ENCODE data around the gene IFT122. TPM values are rescaled to one million over a fixed set of nuclear protein-coding genes. Genes with fewer than 3 reads are reported as not detected.

The IFT122 gene
- total and polyA plus RNA-seq, 3 experiments from 2014 or later, result 4.3 to 16.5 (median 16.4) TPM

GRCh38 chr3:129503471-129504291 is 63.7 kb downstream of the IFT122 start:
- POLR2A ChIA-PET, result no interaction called here
- H3K4me1 Mint-ChIP-seq, result no peaks in the 10 kb centered on the region
- no peaks in the 10 kb centered on the region for H3K27me3 ChIP-seq (ENCODE audit: insufficient read depth, low read length, poor library complexity, severe bottlenecking)
- no peaks in the 10 kb centered on the region for H3K9me3 ChIP-seq (ENCODE audit: low read length)
- no peak overlapping the region for H3K4me3 ChIP-seq (ENCODE audit: low read length)
- H3K9me3 Mint-ChIP-seq, result no peaks in the 10 kb centered on the region
- no peaks in the 10 kb centered on the region for H3K4me1 ChIP-seq (ENCODE audit: insufficient read depth, low read length)
- H3K36me3 ChIP-seq (ENCODE audit: insufficient read depth, low read length), result no peaks in the 10 kb centered on the region
- H3K4me3 Mint-ChIP-seq, result no peak overlapping the region
- peak overlapping the region in 3 of 8 donors; percentile 34 to 64 (median 40) for H3K27ac Mint-ChIP-seq
- CTCF ChIA-PET, result no interaction called here
- peak in 1 of 5 donors; percentile 17 for DNase-seq
- no peak overlapping the region for H3K27ac ChIP-seq (ENCODE audit: low read depth, low read length)
- peaks cover 0 to 30% (median 9%) of the 10 kb centered on the region in 3 donors for H3K36me3 Mint-ChIP-seq
- H3K27me3 Mint-ChIP-seq, result no peaks in the 10 kb centered on the region

GRCh38 chr3:129504471-129505100 is 64.6 kb downstream of the IFT122 start:
- POLR2A ChIA-PET, result no interaction called here
- Histone ChIP-seq H3K27ac (ENCODE audit: low read depth, low read length) (no peak overlapping the region), H3K36me3 (ENCODE audit: insufficient read depth, low read length) (no peaks in the 10 kb centered on the region), H3K4me3 (ENCODE audit: low read length) (no peak overlapping the region), H3K9me3 (ENCODE audit: low read length) (no peaks in the 10 kb centered on the region), H3K27me3 (ENCODE audit: insufficient read depth, low read length, poor library complexity, severe bottlenecking) (no peaks in the 10 kb centered on the region), H3K4me1 (ENCODE audit: insufficient read depth, low read length) (no peaks in the 10 kb centered on the region)
- H3K27me3 Mint-ChIP-seq, result no peaks in the 10 kb centered on the region
- no peaks in the 10 kb centered on the region for H3K4me1 Mint-ChIP-seq
- no peaks in the 10 kb centered on the region for H3K9me3 Mint-ChIP-seq
- H3K27ac Mint-ChIP-seq, result peak overlapping the region in 4 of 8 donors; percentile 40 to 54 (median 51)
- peaks cover 0 to 32% (median 9%) of the 10 kb centered on the region in 3 donors for H3K36me3 Mint-ChIP-seq
- H3K4me3 Mint-ChIP-seq, result no peak overlapping the region
- CTCF ChIA-PET, result no interaction called here
- peak in 1 of 5 donors; percentile 1 for DNase-seq

- H3K27ac Mint-ChIP-seq, result no peak overlapping the region
- H3K9me3 ChIP-seq (ENCODE audit: low read length), result no peaks in the 10 kb centered on the region
- POLR2A ChIA-PET, result no interaction called here
- no peaks in the 10 kb centered on the region for H3K27me3 Mint-ChIP-seq
- H3K4me1 Mint-ChIP-seq, result no peaks in the 10 kb centered on the region
- H3K36me3 Mint-ChIP-seq, result peaks cover 0 to 27% (median 9%) of the 10 kb centered on the region in 3 donors
- no peaks in the 10 kb centered on the region for H3K9me3 Mint-ChIP-seq
- no peak overlapping the region for H3K4me3 Mint-ChIP-seq
- no peaks in the 10 kb centered on the region for H3K27me3 ChIP-seq (ENCODE audit: insufficient read depth, low read length, poor library complexity, severe bottlenecking)
- DNase-seq, result peak in 1 of 5 donors; percentile 3
- H3K36me3 ChIP-seq (ENCODE audit: insufficient read depth, low read length), result no peaks in the 10 kb centered on the region
- no peaks in the 10 kb centered on the region for H3K4me1 ChIP-seq (ENCODE audit: insufficient read depth, low read length)
- no peak overlapping the region for H3K27ac ChIP-seq (ENCODE audit: low read depth, low read length)
- CTCF ChIA-PET, result no interaction called here
- H3K4me3 ChIP-seq (ENCODE audit: low read length), result no peak overlapping the region
Observed at GRCh38 chr3:129505341-129505740, 65.3 kb downstream of the IFT122 start.

GRCh38 chr3:129506231-129506742 is 66.3 kb downstream of the IFT122 start:
- Mint-ChIP-seq H3K4me1 (peaks cover 7 to 9% (median 8%) of the 10 kb centered on the region in 3 donors), H3K27ac (no peak overlapping the region), H3K4me3 (no peak overlapping the region), H3K9me3 (no peaks in the 10 kb centered on the region), H3K36me3 (peaks cover 0 to 25% (median 7%) of the 10 kb centered on the region in 3 donors), H3K27me3 (no peaks in the 10 kb centered on the region)
- no peaks in the 10 kb centered on the region for H3K9me3 ChIP-seq (ENCODE audit: low read length)
- no peak overlapping the region for H3K4me3 ChIP-seq (ENCODE audit: low read length)
- ChIA-PET POLR2A (no interaction called here), CTCF (no interaction called here)
- no peaks in the 10 kb centered on the region for H3K36me3 ChIP-seq (ENCODE audit: insufficient read depth, low read length)
- DNase-seq, result peak in 1 of 5 donors; percentile 19
- no peaks in the 10 kb centered on the region for H3K4me1 ChIP-seq (ENCODE audit: insufficient read depth, low read length)
- H3K27ac ChIP-seq (ENCODE audit: low read depth, low read length), result no peak overlapping the region
- H3K27me3 ChIP-seq (ENCODE audit: insufficient read depth, low read length, poor library complexity, severe bottlenecking), result no peaks in the 10 kb centered on the region

GRCh38 chr3:129507181-129507831 is 67.3 kb downstream of the IFT122 start:
- peak overlapping the region in 2 of 8 donors; percentile 23 to 33 for H3K27ac Mint-ChIP-seq
- no peak overlapping the region for H3K4me3 Mint-ChIP-seq

GRCh38 chr3:129512595-129512994 is 72.6 kb downstream of the IFT122 start:
- no peak overlapping the region for H3K4me3 Mint-ChIP-seq
- CTCF ChIA-PET, result interaction anchor here (1.2 kb wide), 1 partner anchor 23 kb away, joined by 3 read pairs; no protein-coding TSS in a partner anchor
- Histone ChIP-seq H3K4me1 (ENCODE audit: insufficient read depth, low read length) (no peaks in the 10 kb centered on the region), H3K36me3 (ENCODE audit: insufficient read depth, low read length) (no peaks in the 10 kb centered on the region), H3K27ac (ENCODE audit: low read depth, low read length) (no peak overlapping the region), H3K27me3 (ENCODE audit: insufficient read depth, low read length, poor library complexity, severe bottlenecking) (no peaks in the 10 kb centered on the region), H3K4me3 (ENCODE audit: low read length) (no peak overlapping the region), H3K9me3 (ENCODE audit: low read length) (no peaks in the 10 kb centered on the region)
- POLR2A ChIA-PET, result no interaction called here
- peaks cover 13 to 22% (median 16%) of the 10 kb centered on the region in 3 donors for H3K4me1 Mint-ChIP-seq
- H3K9me3 Mint-ChIP-seq, result no peaks in the 10 kb centered on the region
- no peaks in the 10 kb centered on the region for H3K27me3 Mint-ChIP-seq
- H3K27ac Mint-ChIP-seq, result peak overlapping the region in 5 of 8 donors; percentile 1 to 86 (median 67)
- H3K36me3 Mint-ChIP-seq, result peaks cover 0 to 14% (median 4%) of the 10 kb centered on the region in 3 donors
- no peak for DNase-seq

More at GRCh38 chr3:129507181-129507831, 67.3 kb downstream of the IFT122 start:
- H3K9me3 ChIP-seq (ENCODE audit: low read length), result no peaks in the 10 kb centered on the region
- Mint-ChIP-seq H3K36me3 (peaks cover 0 to 30% (median 7%) of the 10 kb centered on the region in 3 donors), H3K4me1 (peaks cover 13 to 17% (median 16%) of the 10 kb centered on the region in 3 donors), H3K27me3 (no peaks in the 10 kb centered on the region), H3K9me3 (no peaks in the 10 kb centered on the region)
- H3K27ac ChIP-seq (ENCODE audit: low read depth, low read length), result no peak overlapping the region
- peak in 1 of 5 donors; percentile 16 for DNase-seq
- CTCF ChIA-PET, result no interaction called here
- POLR2A ChIA-PET, result interaction anchor here (0.5 kb wide), 1 partner anchor 708 kb away, joined by 3 read pairs; no protein-coding TSS in a partner anchor
- no peaks in the 10 kb centered on the region for H3K4me1 ChIP-seq (ENCODE audit: insufficient read depth, low read length)
- no peaks in the 10 kb centered on the region for H3K36me3 ChIP-seq (ENCODE audit: insufficient read depth, low read length)
- H3K4me3 ChIP-seq (ENCODE audit: low read length), result no peak overlapping the region
- H3K27me3 ChIP-seq (ENCODE audit: insufficient read depth, low read length, poor library complexity, severe bottlenecking), result no peaks in the 10 kb centered on the region

- Histone ChIP-seq H3K36me3 (ENCODE audit: insufficient read depth, low read length) (no peaks in the 10 kb centered on the region), H3K27me3 (ENCODE audit: insufficient read depth, low read length, poor library complexity, severe bottlenecking) (no peaks in the 10 kb centered on the region), H3K4me1 (ENCODE audit: insufficient read depth, low read length) (no peaks in the 10 kb centered on the region), H3K4me3 (ENCODE audit: low read length) (no peak overlapping the region), H3K27ac (ENCODE audit: low read depth, low read length) (no peak overlapping the region), H3K9me3 (ENCODE audit: low read length) (no peaks in the 10 kb centered on the region)
- Mint-ChIP-seq H3K36me3 (peaks cover 0 to 14% (median 4%) of the 10 kb centered on the region in 3 donors), H3K27ac (no peak overlapping the region), H3K9me3 (no peaks in the 10 kb centered on the region), H3K4me3 (no peak overlapping the region), H3K27me3 (no peaks in the 10 kb centered on the region), H3K4me1 (peaks cover 13 to 22% (median 16%) of the 10 kb centered on the region in 3 donors)
- CTCF ChIA-PET, result interaction anchor here (1.2 to 1.5 kb wide), 2 partner anchors 12 to 24 kb away, joined by 3 to 5 read pairs; no protein-coding TSS in a partner anchor
- POLR2A ChIA-PET, result no interaction called here
- no peak for DNase-seq
Observed at GRCh38 chr3:129513705-129514104, 73.7 kb downstream of the IFT122 start.
